Type B pancreatic cell (in vitro differentiated cells): ENCODE results near the gene PCDHGA9. TPM values are rescaled to one million over a fixed set of nuclear protein-coding genes. Genes with fewer than 3 reads are reported as not detected.
A peak's percentile ranks its signal among the peaks of the same experiment; 100 is the strongest.

ENCODE experiments used
- DNase-seq: peaks from one replicate; pipeline ENCODE4 v3.0.0; 2021; ENCODE audit warnings: mixed read lengths; ENCODE audit not compliant: unreplicated experiment; ENCODE audit errors: extremely low spot score
- H3K27ac Mint-ChIP-seq: 2 replicates; pipeline ENCODE4 v1.8.0; 2021; ENCODE audit warnings: mild to moderate bottlenecking, mixed read lengths
- H3K27me3 Mint-ChIP-seq: 2 replicates; pipeline ENCODE4 v1.8.0; 2021; ENCODE audit warnings: mixed read lengths
- H3K36me3 Mint-ChIP-seq: 2 replicates; pipeline ENCODE4 v1.8.0; 2021; ENCODE audit warnings: mixed read lengths
- H3K4me1 Mint-ChIP-seq: one replicate; pipeline ENCODE4 v1.8.0; 2021; ENCODE audit warnings: mixed read lengths; ENCODE audit not compliant: unreplicated experiment
- H3K4me3 Mint-ChIP-seq: 2 replicates; pipeline ENCODE4 v1.8.0; 2021; ENCODE audit warnings: mild to moderate bottlenecking, mixed read lengths
- H3K9me3 Mint-ChIP-seq: 2 replicates; pipeline ENCODE4 v1.8.0; 2021; ENCODE audit warnings: mixed read lengths
- total RNA-seq: library from RNA; stranded (reverse); gene quantifications from 2 replicates; pipeline ENCODE4 v1.2.1, GENCODE V29; 2021; ENCODE audit warnings: low replicate concordance
- TF ChIP-seq, protein P1 (sequence below): fragments of 200-600 bp; sonication (generic); conservative IDR thresholded peaks from 2 replicates; pipeline ENCODE4 v1.5.0; 2021; ENCODE audit warnings: antibody characterized with exemption, mild to moderate bottlenecking

PCDHGA9 gene
- total RNA-seq, 1 donor from 2014 or later = 0.97 TPM

DNA sequence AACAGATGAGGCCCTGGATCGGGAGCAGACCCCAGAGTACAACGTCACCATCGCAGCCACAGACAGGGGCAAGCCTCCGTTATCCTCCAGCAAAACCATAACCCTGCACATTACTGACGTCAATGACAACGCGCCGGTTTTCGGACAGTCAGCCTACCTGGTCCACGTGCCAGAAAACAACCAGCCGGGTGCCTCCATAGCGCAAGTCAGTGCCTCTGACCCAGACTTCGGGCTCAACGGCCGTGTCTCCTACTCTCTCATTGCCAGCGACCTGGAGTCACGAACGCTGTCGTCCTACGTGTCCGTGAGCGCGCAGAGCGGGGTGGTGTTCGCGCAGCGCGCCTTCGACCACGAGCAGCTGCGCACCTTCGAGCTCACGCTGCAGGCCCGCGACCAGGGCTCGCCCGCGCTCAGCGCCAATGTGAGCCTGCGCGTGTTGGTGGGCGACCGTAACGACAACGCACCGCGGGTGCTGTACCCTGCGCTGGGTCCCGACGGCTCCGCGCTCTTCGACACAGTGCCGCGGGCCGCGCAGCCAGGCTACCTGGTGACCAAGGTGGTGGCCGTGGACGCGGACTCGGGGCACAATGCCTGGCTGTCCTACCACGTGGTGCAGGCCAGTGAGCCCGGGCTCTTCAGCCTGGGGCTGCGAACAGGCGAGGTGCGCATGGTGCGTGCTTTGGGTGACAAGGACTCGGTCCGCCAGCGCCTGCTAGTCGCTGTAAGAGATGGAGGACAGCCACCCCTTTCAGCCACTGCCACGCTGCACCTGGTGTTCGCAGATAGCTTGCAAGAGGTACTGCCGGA is 16.7 kb downstream of the PCDHGA9 start:
- H3K9me3 Mint-ChIP-seq = peaks cover 23% of the 10 kb centered on the region
- no peak overlapping the region for H3K27ac Mint-ChIP-seq
- H3K4me1 Mint-ChIP-seq = no peaks in the 10 kb centered on the region
- peaks cover 63% of the 10 kb centered on the region for H3K36me3 Mint-ChIP-seq
- peaks cover 2% of the 10 kb centered on the region for H3K27me3 Mint-ChIP-seq
- DNase-seq = no peak
- TF ChIP-seq, protein P1, sequence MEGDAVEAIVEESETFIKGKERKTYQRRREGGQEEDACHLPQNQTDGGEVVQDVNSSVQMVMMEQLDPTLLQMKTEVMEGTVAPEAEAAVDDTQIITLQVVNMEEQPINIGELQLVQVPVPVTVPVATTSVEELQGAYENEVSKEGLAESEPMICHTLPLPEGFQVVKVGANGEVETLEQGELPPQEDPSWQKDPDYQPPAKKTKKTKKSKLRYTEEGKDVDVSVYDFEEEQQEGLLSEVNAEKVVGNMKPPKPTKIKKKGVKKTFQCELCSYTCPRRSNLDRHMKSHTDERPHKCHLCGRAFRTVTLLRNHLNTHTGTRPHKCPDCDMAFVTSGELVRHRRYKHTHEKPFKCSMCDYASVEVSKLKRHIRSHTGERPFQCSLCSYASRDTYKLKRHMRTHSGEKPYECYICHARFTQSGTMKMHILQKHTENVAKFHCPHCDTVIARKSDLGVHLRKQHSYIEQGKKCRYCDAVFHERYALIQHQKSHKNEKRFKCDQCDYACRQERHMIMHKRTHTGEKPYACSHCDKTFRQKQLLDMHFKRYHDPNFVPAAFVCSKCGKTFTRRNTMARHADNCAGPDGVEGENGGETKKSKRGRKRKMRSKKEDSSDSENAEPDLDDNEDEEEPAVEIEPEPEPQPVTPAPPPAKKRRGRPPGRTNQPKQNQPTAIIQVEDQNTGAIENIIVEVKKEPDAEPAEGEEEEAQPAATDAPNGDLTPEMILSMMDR = no peak
- no peak overlapping the region for H3K4me3 Mint-ChIP-seq

DNA sequence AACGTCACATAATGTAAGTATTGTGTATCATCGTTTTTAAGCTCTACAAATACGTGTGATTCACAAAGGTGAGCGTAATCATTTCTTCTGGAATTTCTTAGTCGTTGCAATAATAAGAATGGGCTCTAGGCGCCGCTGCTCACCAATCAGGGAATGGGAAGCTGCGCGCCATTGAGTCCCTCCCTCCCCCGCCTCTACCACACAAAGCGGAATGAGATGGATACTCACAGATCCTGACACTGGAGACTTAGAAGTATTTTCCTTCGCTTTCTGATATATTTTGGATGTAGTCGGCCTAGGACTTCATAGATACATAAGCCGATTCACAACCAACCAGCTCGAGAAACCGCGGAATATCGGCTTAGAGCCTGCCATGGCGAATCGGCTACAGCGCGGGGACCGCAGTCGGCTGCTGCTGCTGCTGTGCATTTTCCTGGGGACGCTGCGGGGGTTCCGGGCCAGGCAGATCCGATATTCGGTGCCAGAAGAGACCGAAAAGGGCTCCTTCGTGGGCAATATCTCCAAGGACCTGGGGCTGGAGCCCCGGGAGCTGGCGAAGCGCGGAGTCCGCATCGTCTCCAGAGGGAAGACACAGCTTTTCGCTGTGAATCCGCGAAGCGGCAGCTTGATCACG is 18.4 kb downstream of the PCDHGA9 start, which contains the start of gene PCDHGA11:
Gene PCDHGA11, plus strand, starts transcription at position 197 of the 634 bp plus-strand sequence. Its CDS starts 177 bp downstream, at position 374.
- Mint-ChIP-seq H3K27ac (peak within 1 kb of the TSS; percentile 74), H3K27me3 (peaks cover 2% of the 10 kb centered on the region), H3K9me3 (peaks cover 31% of the 10 kb centered on the region), H3K4me3 (peak within 1 kb of the TSS; percentile 83), H3K36me3 (peaks cover 61% of the 10 kb centered on the region), H3K4me1 (no peaks in the 10 kb centered on the region)
- DNase-seq = no peak
- TF ChIP-seq, protein P1 = no peak

DNA sequence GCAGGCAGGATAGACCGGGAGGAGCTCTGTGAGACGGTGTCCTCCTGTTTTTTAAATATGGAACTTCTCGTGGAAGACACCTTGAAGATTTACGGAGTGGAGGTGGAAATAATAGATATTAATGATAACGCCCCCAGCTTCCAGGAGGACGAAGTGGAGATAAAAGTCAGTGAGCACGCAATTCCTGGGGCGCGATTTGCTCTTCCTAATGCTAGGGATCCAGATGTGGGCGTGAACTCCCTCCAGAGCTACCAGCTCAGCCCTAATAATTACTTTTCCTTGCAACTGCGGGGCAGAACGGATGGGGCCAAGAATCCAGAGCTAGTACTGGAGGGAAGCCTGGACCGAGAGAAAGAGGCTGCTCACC is 18.9 kb downstream of the PCDHGA9 start:
- no peak for DNase-seq
- Mint-ChIP-seq H3K27me3 (peaks cover 2% of the 10 kb centered on the region), H3K4me3 (peak overlapping the region; percentile 83), H3K27ac (no peak overlapping the region), H3K9me3 (peaks cover 31% of the 10 kb centered on the region), H3K4me1 (no peaks in the 10 kb centered on the region), H3K36me3 (peaks cover 56% of the 10 kb centered on the region)
- TF ChIP-seq, protein P1 = no peak

DNA sequence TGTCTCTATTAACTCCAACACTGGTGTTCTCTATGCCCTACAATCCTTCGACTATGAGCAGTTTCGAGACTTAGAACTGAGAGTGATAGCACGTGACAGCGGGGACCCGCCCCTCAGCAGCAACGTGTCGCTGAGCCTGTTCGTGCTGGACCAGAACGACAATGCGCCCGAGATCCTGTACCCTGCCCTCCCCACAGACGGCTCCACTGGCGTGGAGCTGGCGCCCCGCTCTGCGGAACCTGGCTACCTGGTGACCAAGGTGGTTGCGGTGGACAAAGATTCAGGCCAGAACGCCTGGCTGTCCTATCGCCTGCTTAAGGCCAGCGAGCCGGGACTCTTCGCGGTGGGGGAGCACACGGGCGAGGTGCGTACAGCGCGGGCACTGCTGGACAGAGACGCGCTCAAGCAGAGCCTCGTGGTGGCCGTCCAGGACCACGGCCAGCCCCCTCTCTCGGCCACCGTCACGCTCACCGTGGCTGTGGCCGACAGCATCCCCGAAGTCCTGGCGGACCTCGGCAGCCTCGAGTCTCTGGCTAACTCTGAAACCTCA is 20.2 kb downstream of the PCDHGA9 start:
- TF ChIP-seq, protein P1 = no peak
- Mint-ChIP-seq H3K27ac (no peak overlapping the region), H3K4me3 (no peak overlapping the region), H3K4me1 (no peaks in the 10 kb centered on the region), H3K9me3 (peaks cover 35% of the 10 kb centered on the region), H3K27me3 (peaks cover 2% of the 10 kb centered on the region), H3K36me3 (peaks cover 53% of the 10 kb centered on the region)
- DNase-seq = no peak

DNA sequence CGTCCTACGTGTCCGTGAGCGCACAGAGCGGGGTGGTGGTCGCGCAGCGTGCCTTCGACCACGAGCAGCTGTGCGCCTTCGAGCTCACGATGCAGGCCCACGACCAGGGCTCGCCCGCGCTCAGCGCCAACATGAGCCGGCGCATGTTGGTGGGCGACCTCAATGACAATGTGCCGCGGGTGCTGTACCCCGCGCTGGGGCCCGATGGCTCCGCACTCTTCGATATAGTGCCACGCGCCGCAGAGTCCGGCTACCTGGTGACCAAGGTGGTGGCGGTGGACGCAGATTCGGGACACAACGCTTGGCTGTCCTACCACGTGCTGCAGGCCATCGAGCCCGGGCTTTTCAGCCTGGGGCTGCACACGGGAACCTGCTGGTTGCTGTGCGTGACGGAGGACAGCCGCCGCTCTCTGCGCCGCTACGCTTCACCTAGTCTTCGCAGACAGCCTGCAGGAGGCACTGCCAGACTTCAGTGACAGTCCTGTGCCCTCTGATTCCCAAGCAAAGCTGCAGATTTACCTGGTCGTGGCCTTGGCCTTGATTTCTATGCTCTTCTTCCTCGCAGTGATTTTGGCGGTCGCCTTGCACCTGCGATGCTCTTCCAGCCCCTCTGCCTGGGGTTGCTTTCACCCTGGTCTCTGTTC is 25.3 kb downstream of the PCDHGA9 start:
- peaks cover 21% of the 10 kb centered on the region for H3K9me3 Mint-ChIP-seq

More for the DNA sequence above, 25.3 kb downstream of the PCDHGA9 start:
- Mint-ChIP-seq H3K36me3 (peaks cover 39% of the 10 kb centered on the region), H3K27me3 (no peaks in the 10 kb centered on the region), H3K4me1 (no peaks in the 10 kb centered on the region), H3K27ac (no peak overlapping the region), H3K4me3 (peak overlapping the region; percentile 34)
- TF ChIP-seq, protein P1 = no peak
- DNase-seq = no peak
